Endothelial cell of umbilical vein (primary cell): Measurements from ENCODE around the gene TXNRD1. TPM values are rescaled to one million over a fixed set of nuclear protein-coding genes. Genes with fewer than 3 reads are reported as not detected.
A peak's percentile ranks its signal among the peaks of the same experiment; 100 is the strongest.

Source experiments
- BruUV-seq: library from RNA; stranded (reverse); fragments of 400-500 nt; replicated peaks from 2 replicates; lab custom pipeline; 2021; lab: Mats Ljungman, UMichigan
- CTCF ChIA-PET: fragments of 300-600, 350-600 bp; sonication (Branson Sonifier 250); formaldehyde crosslinking; loops from one replicate; lab custom pipeline; 2021; ENCODE audit warnings: antibody characterized with exemption, inconsistent platforms; lab: Charles Lee
- POLR2A ChIA-PET: fragments of 300-600, 350-600 bp; sonication (Branson Sonifier 250); formaldehyde crosslinking; loops from one replicate; lab custom pipeline; 2021; ENCODE audit warnings: antibody characterized with exemption, inconsistent platforms; lab: Charles Lee
- DNase-seq: peaks from one replicate; pipeline ENCODE4 v3.0.0-alpha.2; 2011; ENCODE audit warnings: low read depth, low spot score
- FAIRE-seq: peaks from 2 replicates; lab custom pipeline; 2011; peaks lifted over from hg19 to GRCh38; lab: Jason Lieb, UNC
- H2AFZ ChIP-seq: 2 replicates; pipeline ENCODE4 v1.6.0; 2012; ENCODE audit warnings: low read depth, low read length, control low read depth, inconsistent platforms
- H3K27ac ChIP-seq: 2 replicates; pipeline ENCODE4 v1.5.1; 2011; ENCODE audit warnings: low read depth, mild to moderate bottlenecking, control low read depth, low read length, moderate library complexity; ENCODE audit not compliant: insufficient read depth
- H3K27me3 ChIP-seq, 2 experiments: 2 replicates each; pipeline versions ENCODE4 v1.6.0 to v1.6.1; 2011; ENCODE audit warnings: low read length in 2 of 2, mixed read lengths in 1 of 2; ENCODE audit not compliant: control insufficient read depth in 2 of 2, insufficient read depth in 2 of 2
- H3K36me3 ChIP-seq, 2 experiments: 2 replicates in 1 of 2; 3 replicates in 1 of 2; pipeline ENCODE4 v1.5.1; 2011; ENCODE audit warnings: low read length in 2 of 2, mild to moderate bottlenecking in 1 of 2, moderate library complexity in 1 of 2; ENCODE audit not compliant: control insufficient read depth in 2 of 2, insufficient read depth in 2 of 2; ENCODE audit errors: extremely low read depth in 1 of 2
- H3K4me1 ChIP-seq: 3 replicates; pipeline ENCODE4 v1.5.1; 2011; ENCODE audit warnings: mild to moderate bottlenecking, low read length; ENCODE audit not compliant: control insufficient read depth, insufficient read depth; ENCODE audit errors: extremely low read depth
- H3K4me2 ChIP-seq: 2 replicates; pipeline ENCODE4 v1.6.1; 2011; ENCODE audit warnings: low read length, control low read depth, mixed read lengths; ENCODE audit not compliant: insufficient read depth
- H3K4me3 ChIP-seq, 3 experiments: fragments of 200-600 bp in 1 of 3; sonication (generic), shearing (Covaris generic) in 1 of 3; replicated peaks in 1 of 3; 2 replicates each; pipeline ENCODE4 v1.5.1; 2011 to 2016; ENCODE audit warnings: control low read depth in 3 of 3, low read length in 3 of 3, mild to moderate bottlenecking in 2 of 3, inconsistent platforms in 1 of 3, low read depth in 1 of 3, moderate library complexity in 1 of 3; ENCODE audit not compliant: insufficient read depth in 1 of 3
- H3K79me2 ChIP-seq: 2 replicates; pipeline ENCODE4 v1.6.0; 2012; ENCODE audit warnings: low read length, inconsistent platforms; ENCODE audit not compliant: control insufficient read depth, insufficient read depth
- H3K9ac ChIP-seq: replicated peaks from 2 replicates; pipeline ENCODE3; 2011; ENCODE audit warnings: low read length, control low read depth; ENCODE audit not compliant: insufficient read depth; ENCODE audit errors: extremely low read depth
- H3K9me1 ChIP-seq: replicated peaks from 3 replicates; pipeline ENCODE4 v1.6.0; 2011; ENCODE audit warnings: mild to moderate bottlenecking, low read length; ENCODE audit not compliant: control insufficient read depth, insufficient read depth; ENCODE audit errors: extremely low read depth
- H3K9me3 ChIP-seq: replicated peaks from 2 replicates; pipeline ENCODE4 v1.5.1; 2012; ENCODE audit warnings: low read length, inconsistent platforms; ENCODE audit not compliant: control insufficient read depth, insufficient read depth
- H4K20me1 ChIP-seq: replicated peaks from 2 replicates; pipeline ENCODE3; 2011; ENCODE audit warnings: mild to moderate bottlenecking, low read length; ENCODE audit not compliant: control insufficient read depth, insufficient read depth; ENCODE audit errors: extremely low read depth
- EZH2 ChIP-seq: IDR thresholded peaks from 2 replicates; pipeline ENCODE4 v1.6.1; 2012; ENCODE audit warnings: borderline replicate concordance, low read depth, mild to moderate bottlenecking, moderate library complexity, low read length, inconsistent platforms; ENCODE audit not compliant: severe bottlenecking
- FOS ChIP-seq: IDR thresholded peaks from 2 replicates; pipeline ENCODE4 v1.6.1; 2011; ENCODE audit warnings: mild to moderate bottlenecking, low read length, moderate library complexity, borderline replicate concordance; ENCODE audit not compliant: insufficient read depth
- GATA2 ChIP-seq: IDR thresholded peaks from 2 replicates; pipeline ENCODE4 v1.7.0; 2011; ENCODE audit warnings: low read depth, mild to moderate bottlenecking, moderate library complexity, mixed read lengths, low read length; ENCODE audit not compliant: insufficient read length, insufficient read depth
- JUN ChIP-seq: IDR thresholded peaks from 2 replicates; pipeline ENCODE4 v1.6.1; 2011; ENCODE audit warnings: borderline replicate concordance, low read depth; ENCODE audit not compliant: insufficient read length, insufficient read depth
- MYC ChIP-seq: IDR thresholded peaks from one replicate; pipeline ENCODE4 v1.6.1; 2011; ENCODE audit warnings: mild to moderate bottlenecking, low read depth, low read length
- POLR2A ChIP-seq: IDR thresholded peaks from 2 replicates; pipeline ENCODE4 v1.6.1; 2012; ENCODE audit warnings: low read depth, mild to moderate bottlenecking, control low read depth, low read length
- POLR2AphosphoS5 ChIP-seq: IDR thresholded peaks from 2 replicates; pipeline ENCODE4 v1.6.1; 2012; ENCODE audit warnings: low read depth, mild to moderate bottlenecking, control low read depth, low read length, moderate library complexity; ENCODE audit not compliant: insufficient read depth
- dilution Hi-C: fragments of 300-500 bp; cut with MboI; formaldehyde crosslinking; loops from one replicate; pipeline ENCODE4 v1.15.0; 2019; ENCODE audit warnings: low sequenced_read_pairs; ENCODE audit not compliant: extremely low pct_ligation_motif_present
- intact Hi-C: fragments of 100-400 bp; cut with micrococcal nuclease; formaldehyde crosslinking; loops from one replicate; pipeline ENCODE4 v1.10.0; 2022
- polyA plus RNA-seq, 4 experiments: library from polyadenylated mRNA; depleted of rRNA in 3 of 4; stranded (reverse) in 3 of 4; unstranded in 1 of 4; fragments of >200 nt; gene quantifications; 2 replicates each; pipeline versions ENCODE4 v1.2.1 to v1.2.3, GENCODE V29; 2011 to 2012; ENCODE audit warnings: missing spikeins in 1 of 4
- total RNA-seq: library from RNA; stranded (reverse); gene quantifications from 2 replicates; pipeline ENCODE4 v1.2.3, GENCODE V29; 2021
- TF ChIP-seq, protein P1 (sequence below): IDR thresholded peaks from 2 replicates; pipeline ENCODE4 v1.6.1; 2011; ENCODE audit not compliant: insufficient read depth, insufficient read length
- TF ChIP-seq, protein P2 (sequence below), 2 donors: IDR thresholded peaks; 1 replicate in 1 of 2; 2 replicates in 1 of 2; pipeline ENCODE4 v1.5.1; 2011; ENCODE audit warnings: low read length in 2 of 2, mild to moderate bottlenecking in 2 of 2, moderate library complexity in 2 of 2, control low read depth in 1 of 2, inconsistent platforms in 1 of 2, low read depth in 1 of 2; ENCODE audit not compliant: insufficient read depth in 1 of 2; ENCODE audit errors: extremely low read depth in 1 of 2

TXNRD1 gene
- total and polyA plus RNA-seq, 2 donors (not counting 3 experiments of a cell fraction or from before 2014, with no cell fraction given) = 309 to 566 TPM

DNA sequence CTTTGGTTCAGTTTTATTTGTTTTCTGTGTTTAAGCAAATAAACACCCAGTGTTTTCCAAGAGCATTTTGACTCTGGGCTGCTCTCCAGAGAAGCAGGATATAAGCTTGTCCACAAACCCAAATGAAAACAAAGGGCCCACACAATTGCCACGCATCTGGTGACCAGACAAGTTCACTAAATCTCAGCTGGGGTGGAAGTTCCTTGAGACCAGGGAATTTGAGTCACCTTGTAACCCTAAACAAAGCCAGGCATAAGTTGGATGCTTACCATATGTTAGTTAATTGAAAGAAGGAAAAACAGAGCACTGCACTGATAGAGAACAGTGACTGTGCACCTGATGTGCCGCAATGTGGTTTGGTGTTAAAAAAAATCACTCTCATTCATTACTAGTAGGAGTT lies 1.6 kb upstream of the TXNRD1 start:
- POLR2A ChIA-PET = interaction anchor here (0.6 to 1.1 kb wide), 3 partner anchors 73 to 107 kb away, joined by 3 to 6 read pairs (median 4); no protein-coding TSS in a partner anchor
- no peak overlapping the region for H3K4me3 ChIP-seq
- intact Hi-C loops = no loop called here

More for the DNA sequence above, 1.6 kb upstream of the TXNRD1 start:
- H3K79me2 ChIP-seq = peaks cover 14% of the 10 kb centered on the region
- no peaks in the 10 kb centered on the region for H3K9me1 ChIP-seq
- no peak overlapping the region for H3K4me2 ChIP-seq
- H3K36me3 ChIP-seq = no peaks in the 10 kb centered on the region
- CTCF ChIA-PET = interaction anchor here (1.0 to 1.6 kb wide), 3 partner anchors 37 to 90 kb away, joined by 3 to 4 read pairs (median 3); partner anchors contain the start of gene EID3
- TF ChIP-seq, protein P1, sequence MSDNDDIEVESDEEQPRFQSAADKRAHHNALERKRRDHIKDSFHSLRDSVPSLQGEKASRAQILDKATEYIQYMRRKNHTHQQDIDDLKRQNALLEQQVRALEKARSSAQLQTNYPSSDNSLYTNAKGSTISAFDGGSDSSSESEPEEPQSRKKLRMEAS = no peak
- TF ChIP-seq JUN (no peak), GATA2 (no peak), EZH2 (no peak), FOS (no peak), MYC (no peak), POLR2AphosphoS5 (no peak), POLR2A (no peak)
- TF ChIP-seq, protein P2, sequence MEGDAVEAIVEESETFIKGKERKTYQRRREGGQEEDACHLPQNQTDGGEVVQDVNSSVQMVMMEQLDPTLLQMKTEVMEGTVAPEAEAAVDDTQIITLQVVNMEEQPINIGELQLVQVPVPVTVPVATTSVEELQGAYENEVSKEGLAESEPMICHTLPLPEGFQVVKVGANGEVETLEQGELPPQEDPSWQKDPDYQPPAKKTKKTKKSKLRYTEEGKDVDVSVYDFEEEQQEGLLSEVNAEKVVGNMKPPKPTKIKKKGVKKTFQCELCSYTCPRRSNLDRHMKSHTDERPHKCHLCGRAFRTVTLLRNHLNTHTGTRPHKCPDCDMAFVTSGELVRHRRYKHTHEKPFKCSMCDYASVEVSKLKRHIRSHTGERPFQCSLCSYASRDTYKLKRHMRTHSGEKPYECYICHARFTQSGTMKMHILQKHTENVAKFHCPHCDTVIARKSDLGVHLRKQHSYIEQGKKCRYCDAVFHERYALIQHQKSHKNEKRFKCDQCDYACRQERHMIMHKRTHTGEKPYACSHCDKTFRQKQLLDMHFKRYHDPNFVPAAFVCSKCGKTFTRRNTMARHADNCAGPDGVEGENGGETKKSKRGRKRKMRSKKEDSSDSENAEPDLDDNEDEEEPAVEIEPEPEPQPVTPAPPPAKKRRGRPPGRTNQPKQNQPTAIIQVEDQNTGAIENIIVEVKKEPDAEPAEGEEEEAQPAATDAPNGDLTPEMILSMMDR (IDR thresholded peaks at IDR 0.05; ENCODE audit: extremely low read depth in 1 of 2, insufficient read depth in 1 of 2, low read depth in 1 of 2, low read length in 2 of 2) = no peak
- FAIRE-seq (no peak), DNase-seq (peak; percentile 36)
- no peak overlapping the region for H3K9ac ChIP-seq
- no peak overlapping the region for H3K27ac ChIP-seq
- dilution Hi-C loops = no loop called here
- BruUV-seq = no TSS peak
- H3K9me3 ChIP-seq = no peaks in the 10 kb centered on the region
- H3K27me3 ChIP-seq = no peaks in the 10 kb centered on the region
- H3K4me1 ChIP-seq = peaks cover 23% of the 10 kb centered on the region
- no peak overlapping the region for H2AFZ ChIP-seq
- H4K20me1 ChIP-seq = no peaks in the 10 kb centered on the region
